ENCODE results near the gene UXS1. TPM values are rescaled to one million over a fixed set of nuclear protein-coding genes. Genes with fewer than 3 reads are reported as not detected.

The UXS1 gene
- total RNA-seq, 1 experiment from 2014 or later, result 46.3 TPM

GRCh38 chr2:106181064-106181463 lies 13.0 kb downstream of the UXS1 start:
- Mint-ChIP-seq H3K9me3 (no peaks in the 10 kb centered on the region; a peak in 2 of 5 replicates), H3K27ac (no peak overlapping the region), H3K4me1 (peaks cover 25 to 31% of the 10 kb centered on the region in 2 experiments), H3K27me3 (ENCODE audit: low read depth) (no peaks in the 10 kb centered on the region), H3K36me3 (ENCODE audit: insufficient read depth in 1 of 3, low read depth in 3 of 3) (peaks cover 0 to 12% (median 8%) of the 10 kb centered on the region in 3 experiments; a peak in 4 of 7 replicates), H3K4me3 (no peak overlapping the region)
- H3K4me2 ChIP-seq (ENCODE audit: insufficient read depth, insufficient read length, low read length), result no peak overlapping the region
- no peak overlapping the region for H3K56ac ChIP-seq (ENCODE audit: insufficient read length, low read depth, low read length)
- DNase-seq, result no peak
- H2AFZ ChIP-seq (ENCODE audit: low read length), result no peak overlapping the region
- H3K27me3 ChIP-seq (ENCODE audit: insufficient read depth, low read length), result no peaks in the 10 kb centered on the region
- H2BK120ac ChIP-seq (ENCODE audit: low read depth, low read length, poor library complexity, severe bottlenecking), result no peak overlapping the region
- H3K79me1 ChIP-seq (ENCODE audit: insufficient read depth, low read depth, low read length, poor library complexity, severe bottlenecking), result no peaks in the 10 kb centered on the region
- no peak for TF ChIP-seq CTCF (conservative IDR thresholded peaks at IDR 0.05)
- no peak overlapping the region for H3T11ph ChIP-seq (ENCODE audit: low read length)
- no peak overlapping the region for H2AK5ac ChIP-seq (ENCODE audit: insufficient read length, low read length)
- H4K8ac ChIP-seq (replicated peaks; ENCODE audit: insufficient read length, low read depth, low read length), result no peak overlapping the region
- no peak overlapping the region for H3K14ac ChIP-seq (ENCODE audit: insufficient read depth, low read length)
- no peak overlapping the region for H3K27ac ChIP-seq (ENCODE audit: insufficient read length, low read depth, low read length)
- no peak overlapping the region for H4K91ac ChIP-seq (ENCODE audit: insufficient read length, low read depth, low read length)
- H3K18ac ChIP-seq (ENCODE audit: insufficient read length, low read depth, low read length), result no peak overlapping the region
- no peak overlapping the region for H2BK12ac ChIP-seq (ENCODE audit: insufficient read length, low read depth, low read length)
- no peaks in the 10 kb centered on the region for H3K23me2 ChIP-seq (ENCODE audit: insufficient read length, low read depth, low read length, poor library complexity, severe bottlenecking)
- peaks cover 2% of the 10 kb centered on the region for H4K20me1 ChIP-seq (ENCODE audit: control insufficient read depth, insufficient read depth, insufficient read length)
- WGBS (ENCODE audit: extremely low coverage, insufficient read length, low lambda C conversion rate), result no CpG with 5 or more reads among the region's 10 CpGs
- H2BK15ac ChIP-seq (ENCODE audit: low read depth, low read length), result no peak overlapping the region
- no peaks in the 10 kb centered on the region for H3K9me3 ChIP-seq (ENCODE audit: control insufficient read depth, low read depth, low read length)
- H3K23ac ChIP-seq (ENCODE audit: insufficient read length, low read depth, low read length), result no peak overlapping the region
- no peak overlapping the region for H3K4ac ChIP-seq (ENCODE audit: low read depth, low read length)
- H4K5ac ChIP-seq (ENCODE audit: insufficient read length, low read depth, low read length), result no peak overlapping the region
- peaks cover 2% of the 10 kb centered on the region; the same call in 1 of the 2 replicates for H3K4me1 ChIP-seq (ENCODE audit: insufficient read depth, low read length)
- H3K79me2 ChIP-seq (ENCODE audit: insufficient read depth, low read length), result peaks cover 32% of the 10 kb centered on the region; the same call in 1 of the 2 replicates
- H2BK20ac ChIP-seq (ENCODE audit: low read depth, low read length, poor library complexity, severe bottlenecking), result no peak overlapping the region
- no peak overlapping the region for H2BK5ac ChIP-seq (ENCODE audit: insufficient read length, low read length)
- no peak overlapping the region for H3K9ac ChIP-seq (ENCODE audit: extremely low read depth, insufficient read length, low read length)
